HCT116 (cell line): Measurements from ENCODE around the gene FTO. TPM values are rescaled to one million over a fixed set of nuclear protein-coding genes. Genes with fewer than 3 reads are reported as not detected.

Experiments
- ATAC-seq: fragments of 200-7000 bp; cut with Tn5 transposase; 2 replicates; pipeline ENCODE4 v1.9.1; 2020; ENCODE audit warnings: mild to moderate bottlenecking, moderate library complexity
- BruUV-seq: library from RNA; stranded (reverse); fragments of 400-500 nt; replicated peaks from 2 replicates; lab custom pipeline; 2021; lab: Mats Ljungman, UMichigan
- CTCF ChIA-PET: fragments of 300-600 bp; sonication (Branson Sonifier 250); formaldehyde crosslinking; loops from one replicate; lab custom pipeline; 2021; ENCODE audit warnings: antibody characterized with exemption; lab: Charles Lee
- POLR2A ChIA-PET: fragments of 300-600, 350-600 bp; sonication (Branson Sonifier 250); formaldehyde crosslinking; loops from one replicate; lab custom pipeline; 2021; ENCODE audit warnings: antibody characterized with exemption; lab: Charles Lee
- RAD21 ChIA-PET, 2 experiments: fragments of 300-600 bp; sonication (Branson Sonifier 250); formaldehyde crosslinking; loops; one replicate each; lab custom pipeline; 2023; ENCODE audit warnings: low total read pairs in 2 of 2; ENCODE audit not compliant: uncharacterized antibody in 2 of 2, unreplicated experiment in 2 of 2, low non-redundant PET in 1 of 2; lab: Charles Lee
- DNase-seq: peaks from one replicate; pipeline ENCODE4 v3.0.0-alpha.2; 2010; ENCODE audit warnings: low read depth, low spot score
- H2AFZ ChIP-seq: fragments of 200-600 bp; shearing (Covaris generic), sonication (generic); 2 replicates; pipeline ENCODE4 v1.6.1; 2017; ENCODE audit warnings: low read depth, mixed run types, mixed read lengths, antibody characterized with exemption, low read length; ENCODE audit not compliant: poor library complexity, severe bottlenecking
- H3K27ac ChIP-seq: 2 replicates; pipeline ENCODE4 v1.5.1; 2012; ENCODE audit warnings: low read depth, low read length
- H3K27me3 ChIP-seq: fragments of 200-600 bp; sonication (generic); 2 replicates; pipeline ENCODE4 v1.6.1; 2016; ENCODE audit warnings: mixed run types, low read length, mixed read lengths; ENCODE audit not compliant: insufficient read depth
- H3K36me3 ChIP-seq, 2 experiments: fragments of 200-500 bp in 1 of 2; fragments of 200-600 bp in 1 of 2; sonication (Bioruptor generic) in 1 of 2; sonication (generic) in 1 of 2; 2 replicates each; pipeline versions ENCODE4 v1.5.1 to v1.6.1; 2014 to 2016; ENCODE audit warnings: low read length in 2 of 2, inconsistent platforms in 1 of 2, mixed read lengths in 1 of 2, mixed run types in 1 of 2; ENCODE audit not compliant: insufficient read depth in 2 of 2, control insufficient read depth in 1 of 2
- H3K4me1 ChIP-seq, 2 experiments: fragments of 200-600 bp in 1 of 2; sonication (generic) in 1 of 2; 2 replicates each; pipeline versions ENCODE4 v1.5.1 to v1.6.1; 2012 to 2017; ENCODE audit warnings: low read length in 2 of 2, inconsistent platforms in 1 of 2, mild to moderate bottlenecking in 1 of 2, mixed read lengths in 1 of 2, mixed run types in 1 of 2, moderate library complexity in 1 of 2; ENCODE audit not compliant: insufficient read depth in 2 of 2, control insufficient read depth in 1 of 2
- H3K4me2 ChIP-seq: fragments of 200-600 bp; sonication (generic); 2 replicates; pipeline ENCODE4 v1.6.1; 2017; ENCODE audit warnings: mixed run types, low read length, mixed read lengths
- H3K4me3 ChIP-seq, 2 experiments: fragments of 200-600 bp in 1 of 2; sonication (generic) in 1 of 2; replicated peaks in 1 of 2; 2 replicates each; pipeline ENCODE4 v1.5.1; 2011 to 2016; ENCODE audit warnings: low read length in 2 of 2, control low read depth in 1 of 2, low read depth in 1 of 2, mild to moderate bottlenecking in 1 of 2, mixed read lengths in 1 of 2, mixed run types in 1 of 2
- H3K79me2 ChIP-seq: fragments of 200-600 bp; sonication (generic); 2 replicates; pipeline ENCODE4 v1.6.1; 2017; ENCODE audit warnings: mild to moderate bottlenecking, mixed run types, low read length, moderate library complexity, mixed read lengths; ENCODE audit not compliant: insufficient read depth
- H3K9ac ChIP-seq: fragments of 200-600 bp; sonication (generic); 2 replicates; pipeline ENCODE4 v1.6.1; 2016; ENCODE audit warnings: low read length, mixed read lengths
- H3K9me2 ChIP-seq: fragments of 200-600 bp; sonication (generic), shearing (Covaris generic); 2 replicates; pipeline ENCODE4 v1.6.1; 2017; ENCODE audit warnings: mixed run types, mild to moderate bottlenecking, moderate library complexity; ENCODE audit not compliant: insufficient read depth
- H3K9me3 ChIP-seq, 2 experiments: fragments of 200-500 bp in 1 of 2; fragments of 200-600 bp in 1 of 2; sonication (Bioruptor generic) in 1 of 2; sonication (generic) in 1 of 2; 2 replicates each; pipeline ENCODE4 v1.6.1; 2014 to 2017; ENCODE audit warnings: low read length in 2 of 2, mixed read lengths in 2 of 2, inconsistent platforms in 1 of 2, low read depth in 1 of 2, mild to moderate bottlenecking in 1 of 2, mixed run types in 1 of 2, moderate library complexity in 1 of 2; ENCODE audit not compliant: control insufficient read depth in 1 of 2, insufficient read depth in 1 of 2
- H4K20me1 ChIP-seq: fragments of 200-600 bp; sonication (generic), shearing (Covaris generic); 2 replicates; pipeline ENCODE4 v1.6.1; 2017; ENCODE audit warnings: mixed run types, mild to moderate bottlenecking, moderate library complexity; ENCODE audit not compliant: insufficient read depth
- CBX3 ChIP-seq: IDR thresholded peaks from 2 replicates; pipeline ENCODE4 v1.6.1; 2012; ENCODE audit warnings: low read depth
- CTCF ChIP-seq, 3 experiments: fragments of 200-600 bp in 1 of 3; sonication (generic) in 1 of 3; IDR thresholded peaks in 2 of 3; conservative IDR thresholded peaks in 1 of 3; 2 replicates each; pipeline ENCODE4 v1.5.1; 2012 to 2017; ENCODE audit warnings: low read depth in 2 of 3, low read length in 2 of 3, antibody characterized with exemption in 1 of 3, borderline replicate concordance in 1 of 3, control low read depth in 1 of 3, mild to moderate bottlenecking in 1 of 3, mixed read lengths in 1 of 3, mixed run types in 1 of 3, moderate library complexity in 1 of 3; ENCODE audit not compliant: insufficient read depth in 1 of 3
- EGR1 ChIP-seq: IDR thresholded peaks from 2 replicates; pipeline ENCODE4 v1.6.1; 2012; ENCODE audit warnings: low read depth
- EZH2 ChIP-seq: fragments of 200-600 bp; sonication (generic); IDR thresholded peaks from 2 replicates; pipeline ENCODE4 v1.6.1; 2017; ENCODE audit warnings: antibody characterized with exemption, mixed run types
- EZH2phosphoT487 ChIP-seq: fragments of 200-600 bp; IDR thresholded peaks from 2 replicates; pipeline ENCODE4 v1.6.1; 2018; ENCODE audit warnings: antibody characterized with exemption, borderline replicate concordance
- JUND ChIP-seq: IDR thresholded peaks from 2 replicates; pipeline ENCODE4 v1.6.1; 2012
- POLR2A ChIP-seq: IDR thresholded peaks from 2 replicates; pipeline ENCODE4 v1.7.0; 2011; ENCODE audit warnings: borderline replicate concordance; ENCODE audit not compliant: insufficient read depth, insufficient read length; ENCODE audit errors: extremely low read depth
- RAD21 ChIP-seq: IDR thresholded peaks from 2 replicates; pipeline ENCODE4 v1.6.1; 2012; ENCODE audit warnings: low read depth, mild to moderate bottlenecking
- TCF7L2 ChIP-seq: IDR thresholded peaks from 2 replicates; pipeline ENCODE4 v1.7.0; 2011; ENCODE audit warnings: borderline replicate concordance, inconsistent platforms; ENCODE audit not compliant: insufficient read depth, insufficient read length; ENCODE audit errors: extremely low read depth
- ZBTB33 ChIP-seq: IDR thresholded peaks from 2 replicates; pipeline ENCODE4 v1.6.1; 2011; ENCODE audit warnings: mild to moderate bottlenecking, low read length, moderate library complexity; ENCODE audit not compliant: insufficient replicate concordance; ENCODE audit errors: extremely low read depth
- ZNF274 ChIP-seq: fragments of 200-500 bp; sonication (Bioruptor generic); IDR thresholded peaks from 2 replicates; pipeline ENCODE4 v1.6.1; 2014; ENCODE audit warnings: mild to moderate bottlenecking, low read depth, low read length, inconsistent platforms
- intact Hi-C: fragments of 100-400 bp; cut with micrococcal nuclease; formaldehyde crosslinking; loops from 2 replicates; pipeline ENCODE4 v1.10.0; 2022
- total RNA-seq: library from RNA; stranded (reverse); gene quantifications from one replicate; pipeline ENCODE4 v1.2.1, GENCODE V29; 2021; ENCODE audit not compliant: unreplicated experiment
- TF ChIP-seq, protein P1 (sequence below): IDR thresholded peaks from 2 replicates; pipeline ENCODE4 v1.6.1; 2012

The FTO gene
- total RNA-seq, 1 experiment from 2014 or later, result 55.2 TPM

GRCh38 chr16:54136276-54136625 lies 432.3 kb downstream of the FTO start:
- Histone ChIP-seq H3K9me2 (no peaks in the 10 kb centered on the region), H3K9me3 (no peaks in the 10 kb centered on the region), H3K4me1 (no peaks in the 10 kb centered on the region), H3K9ac (no peak overlapping the region), H3K27me3 (0 out of 2 replicates have a peak, but pooled peaks cover 3% of the 10 kb centered on the region), H2AFZ (no peak overlapping the region), H3K27ac (no peak overlapping the region), H3K4me2 (no peak overlapping the region), H4K20me1 (no peaks in the 10 kb centered on the region), H3K4me3 (no peak overlapping the region), H3K79me2 (no peaks in the 10 kb centered on the region), H3K36me3 (no peaks in the 10 kb centered on the region)
- ChIA-PET POLR2A (no interaction called here), CTCF (no interaction called here), RAD21 (no interaction called here)
- TF ChIP-seq EZH2 (no peak), TCF7L2 (no peak), ZNF274 (no peak), EZH2phosphoT487 (no peak), POLR2A (no peak), CBX3 (no peak), EGR1 (no peak), RAD21 (no peak), JUND (no peak), ZBTB33 (no peak), CTCF (IDR thresholded peaks at IDR 0.05 in 2 of 3, conservative IDR thresholded peaks at IDR 0.05 in 1 of 3; ENCODE audit: borderline replicate concordance in 1 of 3, insufficient read depth in 1 of 3, low read depth in 2 of 3, low read length in 2 of 3) (no peak)
- TF ChIP-seq, protein P1, sequence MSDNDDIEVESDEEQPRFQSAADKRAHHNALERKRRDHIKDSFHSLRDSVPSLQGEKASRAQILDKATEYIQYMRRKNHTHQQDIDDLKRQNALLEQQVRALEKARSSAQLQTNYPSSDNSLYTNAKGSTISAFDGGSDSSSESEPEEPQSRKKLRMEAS, result no peak
- no TSS peak for BruUV-seq
- ATAC-seq (no peak), DNase-seq (no peak)
- intact Hi-C loops, result no loop called here
